Measurements from ENCODE around the gene CDC16.
"Not testable (repeated sequence)": the region's sequence is repeated elsewhere in the genome, so short reads cannot be mapped to it uniquely, and the experiment has no call there.

Gene CDC16

DNA sequence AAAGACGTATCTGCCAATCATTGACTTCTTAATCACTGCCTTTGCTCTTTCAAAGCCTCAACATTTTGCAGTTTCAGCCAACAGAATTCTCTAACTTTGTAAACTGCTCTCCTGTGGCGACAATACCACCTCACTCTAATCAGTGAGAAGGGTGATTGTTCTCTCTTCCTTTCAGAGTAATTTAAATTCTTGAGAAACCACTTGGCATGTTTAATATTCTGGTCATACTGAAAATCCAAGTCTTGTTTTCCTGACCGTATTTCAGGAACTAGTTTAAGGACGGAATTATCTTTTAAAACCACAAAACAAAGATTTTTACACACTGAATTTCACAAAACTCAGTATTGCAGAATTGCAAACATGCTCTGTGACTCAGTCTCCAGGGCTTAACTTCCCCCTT, 5.2 kb upstream of the CDC16 start:
- DNase-seq, result no peak

DNA sequence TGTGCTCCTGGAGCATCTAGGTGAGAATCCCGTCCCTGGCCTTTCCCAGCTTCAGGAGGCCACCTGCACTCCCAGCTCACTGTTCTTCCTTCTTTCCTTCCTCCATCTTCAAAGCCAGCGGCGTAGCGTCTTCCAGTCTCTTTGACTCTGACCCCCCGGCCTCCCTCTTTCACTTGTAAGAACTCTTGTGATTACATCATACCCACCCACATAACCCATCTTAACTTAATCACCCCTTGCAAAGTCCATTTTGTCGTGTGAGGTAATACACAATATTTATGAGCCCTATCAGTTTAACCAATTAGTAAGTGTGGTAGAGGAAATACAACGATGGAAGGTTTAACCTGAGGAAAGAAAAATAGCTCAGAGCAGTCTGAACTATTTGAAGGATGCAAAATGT, 4.6 kb upstream of the CDC16 start:
- no peak for DNase-seq

DNA sequence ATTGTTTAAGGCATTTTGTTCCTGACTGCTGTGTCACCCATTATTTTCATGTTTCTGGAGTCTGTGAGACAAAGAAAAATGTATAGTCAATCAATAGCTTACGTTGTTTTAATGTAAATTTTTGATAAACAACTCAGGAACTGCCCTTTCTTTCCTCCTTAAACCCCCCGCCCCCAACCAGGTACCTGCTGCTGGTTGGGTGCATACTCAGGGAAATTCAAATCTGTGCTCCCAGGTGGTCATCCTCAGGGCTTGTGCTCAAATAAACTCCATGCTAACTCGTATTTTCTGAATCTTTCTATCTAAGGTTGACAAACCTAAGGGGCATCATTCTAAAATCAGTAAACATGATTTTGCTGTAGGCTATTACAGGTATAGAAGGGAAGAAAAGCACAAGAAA, 4.1 kb upstream of the CDC16 start:
- no peak for DNase-seq

DNA sequence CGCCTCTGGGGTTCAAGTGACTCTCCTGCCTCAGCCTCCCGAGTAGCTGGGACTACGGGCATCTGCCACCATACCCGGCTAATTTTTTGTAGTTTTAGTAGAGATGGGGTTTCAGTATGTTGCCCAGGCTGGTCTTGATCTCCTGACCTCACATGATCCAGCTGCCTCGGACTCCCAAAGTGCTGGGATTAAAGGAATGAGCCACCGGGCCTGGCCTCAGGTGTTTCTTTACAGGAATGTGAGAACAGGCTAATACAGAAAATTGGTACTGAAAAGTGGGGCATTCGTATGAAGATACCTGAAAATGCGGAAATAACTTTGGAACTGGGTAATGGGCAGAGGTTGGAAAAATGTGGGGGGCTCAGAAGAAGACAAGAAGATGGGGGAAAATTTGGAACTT, 2.8 kb upstream of the CDC16 start:
- DNase-seq, result no peak

DNA sequence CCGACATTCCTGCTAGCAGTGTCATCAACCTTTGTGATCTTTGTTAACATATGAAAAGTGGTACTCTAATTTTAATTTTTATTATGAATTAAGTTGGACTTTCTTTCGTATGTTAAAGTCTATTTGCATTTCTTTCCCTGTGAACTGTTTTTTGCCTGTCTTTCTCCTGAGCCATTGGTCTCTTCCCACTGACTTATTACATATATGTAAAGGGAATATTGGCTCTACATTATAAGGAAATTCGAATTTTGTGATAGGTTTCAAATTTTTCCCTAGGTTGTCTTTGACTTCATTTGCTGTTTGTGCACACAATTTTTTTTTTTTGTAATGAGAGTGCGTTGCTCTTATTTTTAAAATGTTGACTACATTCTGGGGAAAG, 442 bp upstream of the CDC16 start:
- no peak for DNase-seq

DNA sequence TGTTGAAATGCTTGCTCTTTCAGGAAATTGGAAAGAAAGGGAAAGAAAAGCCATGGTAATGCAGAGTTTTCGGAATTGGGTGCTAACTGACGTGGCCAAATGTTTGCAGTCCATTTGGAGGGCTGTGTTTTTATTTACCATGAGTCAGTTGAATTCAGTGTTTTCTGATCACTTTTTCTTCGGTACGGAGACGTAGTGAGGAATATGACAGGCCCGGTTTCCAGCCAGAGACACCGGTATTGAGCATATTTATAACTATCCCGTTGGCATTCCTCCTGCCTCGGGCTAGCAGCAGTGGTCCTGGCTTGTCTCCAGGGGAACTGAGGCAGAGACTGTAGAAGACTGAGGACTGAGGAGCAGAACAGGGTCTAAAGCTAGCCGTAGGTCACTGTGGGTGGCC, 1.0 kb downstream of the CDC16 start:
- no peak for DNase-seq

DNA sequence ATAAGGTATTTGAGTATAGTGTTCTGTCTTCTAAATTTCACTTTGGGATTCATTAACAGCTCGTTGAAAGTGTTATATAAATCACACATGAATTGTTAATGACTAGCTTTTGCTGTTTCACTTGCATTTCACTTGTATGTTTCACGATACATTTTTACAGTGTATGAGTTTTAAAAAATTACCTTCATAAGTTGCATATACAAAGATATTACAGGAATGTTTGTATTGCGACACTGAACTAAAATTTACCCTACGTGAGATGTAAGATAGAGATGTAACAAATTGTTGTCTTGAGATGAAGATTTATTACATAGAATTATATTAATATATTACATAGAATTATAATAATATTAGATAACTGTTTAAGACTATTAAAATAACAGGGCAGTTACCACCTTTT, 1.5 kb downstream of the CDC16 start:
- DNase-seq, result no peak

DNA sequence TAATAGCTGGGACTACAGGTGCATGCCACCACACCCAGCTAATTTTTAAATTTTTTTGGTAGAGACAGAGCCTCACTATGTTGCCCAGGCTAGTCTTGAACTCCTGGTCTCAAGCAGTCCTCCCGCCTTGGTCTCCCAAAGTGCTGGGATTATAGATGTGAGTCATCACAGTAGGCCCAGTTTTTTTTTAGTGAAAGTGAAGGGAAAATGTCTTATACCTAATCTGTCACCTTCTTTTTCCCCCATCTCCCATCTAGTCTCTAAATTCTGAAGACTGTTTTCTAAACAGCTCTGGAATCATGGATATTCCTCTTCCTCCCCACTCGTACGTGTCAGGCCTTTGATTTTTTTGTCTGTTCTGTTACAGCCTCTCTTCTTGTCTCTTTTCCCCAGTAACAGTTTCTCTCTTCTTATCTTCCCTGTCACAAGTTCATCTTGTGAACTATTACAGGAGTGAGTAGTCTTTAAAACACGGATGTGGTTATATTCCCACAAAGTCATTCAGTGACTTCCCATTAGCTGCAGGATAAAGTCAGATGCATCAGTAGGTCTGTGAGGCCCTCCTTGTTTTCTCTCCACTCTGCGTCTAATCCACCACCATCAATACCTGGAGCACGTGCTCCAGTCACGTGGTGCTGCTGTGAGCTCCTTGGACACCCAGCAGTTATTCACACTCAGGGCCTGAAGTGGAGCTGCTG, 2.9 kb downstream of the CDC16 start:
- no peak for DNase-seq

DNA sequence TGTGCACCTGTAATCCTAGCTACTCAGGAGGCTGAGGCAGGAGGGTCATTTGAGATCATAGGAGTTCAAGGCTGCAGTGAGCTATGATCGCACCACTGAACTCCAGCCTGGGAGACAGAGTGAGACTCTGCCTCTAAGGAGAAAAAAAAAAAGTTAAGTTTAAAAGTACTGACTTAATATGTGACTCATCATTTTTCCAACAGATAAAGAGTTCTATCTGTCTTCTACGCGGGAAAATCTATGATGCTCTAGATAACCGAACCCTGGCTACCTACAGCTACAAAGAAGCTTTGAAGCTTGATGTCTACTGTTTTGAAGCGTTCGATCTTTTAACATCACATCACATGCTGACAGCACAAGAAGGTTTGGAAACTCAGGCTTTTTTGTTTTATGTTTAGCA, 7.2 kb downstream of the CDC16 start:
- no peak for DNase-seq

DNA sequence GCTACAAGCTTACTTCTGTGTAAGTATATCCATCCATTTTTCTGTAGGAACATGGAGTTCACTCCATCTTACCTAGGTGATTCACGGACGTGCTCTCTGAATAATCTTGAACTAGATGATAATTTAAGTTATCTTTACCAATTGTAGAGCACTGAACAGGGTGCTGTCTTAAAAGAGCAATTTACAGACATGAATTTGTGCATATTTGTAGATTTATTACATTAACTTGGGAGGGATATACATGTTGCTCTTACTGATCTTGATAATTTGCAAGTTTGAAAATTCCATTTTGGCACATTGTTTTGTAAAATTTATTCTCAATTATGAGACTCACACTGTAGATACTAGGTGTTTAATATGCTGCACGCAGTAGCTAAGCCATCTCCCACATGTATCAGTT, 9.3 kb downstream of the CDC16 start:
- DNase-seq, result no peak

DNA sequence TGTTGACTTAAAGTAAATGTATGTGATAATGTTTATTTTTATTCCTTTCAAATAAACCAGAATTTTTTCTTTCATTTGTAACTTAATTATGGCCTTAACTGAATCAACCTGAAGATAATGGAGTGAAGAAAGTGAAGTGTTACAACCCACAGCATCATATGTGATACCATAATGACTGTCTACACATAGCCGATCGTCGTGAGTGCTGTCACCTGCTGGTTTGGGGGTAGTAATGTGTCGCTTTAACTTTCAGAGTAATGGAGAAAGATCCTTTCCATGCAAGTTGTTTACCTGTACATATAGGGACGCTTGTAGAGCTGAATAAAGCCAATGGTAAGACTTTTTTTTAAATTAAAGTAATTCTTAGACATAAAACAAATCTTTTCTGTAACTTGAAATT, 9.9 kb downstream of the CDC16 start:
- no peak for DNase-seq

DNA sequence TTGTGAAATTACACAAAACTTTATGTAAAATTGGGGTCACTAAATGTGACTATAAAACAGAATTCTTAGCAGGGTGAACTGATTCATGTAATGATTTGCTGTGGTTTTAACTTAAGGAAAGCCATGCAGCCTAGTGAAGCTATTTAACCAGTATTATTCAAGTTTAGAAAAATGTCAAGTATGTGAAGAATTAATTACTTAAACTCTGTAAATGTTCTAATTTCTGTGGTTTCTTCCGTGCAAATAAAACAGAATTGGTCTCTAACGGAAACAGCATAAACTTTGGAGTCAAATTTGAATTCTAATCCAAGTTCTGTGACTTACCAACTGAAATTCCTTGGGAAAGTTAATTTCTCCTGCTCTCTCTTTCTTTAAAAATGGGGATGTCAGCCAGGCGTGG, 13.3 kb downstream of the CDC16 start:
- DNase-seq, result no peak

DNA sequence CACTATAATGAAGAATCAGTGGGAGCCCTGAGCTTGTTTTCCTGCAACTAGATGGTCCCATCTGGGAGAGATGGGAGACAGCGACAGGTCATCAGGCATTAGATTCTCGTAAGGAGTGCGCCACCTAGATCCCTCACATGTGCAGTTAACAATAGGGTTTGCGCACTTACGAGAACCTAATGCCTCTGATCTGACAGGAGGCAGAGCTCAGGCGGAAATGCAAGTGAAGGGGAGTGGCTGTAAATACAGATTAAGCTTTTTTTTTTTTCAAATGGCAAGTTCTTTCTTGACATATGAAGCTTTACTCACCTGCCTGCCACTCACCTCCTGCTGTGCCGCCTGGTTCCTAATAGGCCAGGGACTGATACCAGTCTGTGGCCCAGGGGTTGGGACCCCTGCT, 14.4 kb downstream of the CDC16 start:
- no peak for DNase-seq

DNA sequence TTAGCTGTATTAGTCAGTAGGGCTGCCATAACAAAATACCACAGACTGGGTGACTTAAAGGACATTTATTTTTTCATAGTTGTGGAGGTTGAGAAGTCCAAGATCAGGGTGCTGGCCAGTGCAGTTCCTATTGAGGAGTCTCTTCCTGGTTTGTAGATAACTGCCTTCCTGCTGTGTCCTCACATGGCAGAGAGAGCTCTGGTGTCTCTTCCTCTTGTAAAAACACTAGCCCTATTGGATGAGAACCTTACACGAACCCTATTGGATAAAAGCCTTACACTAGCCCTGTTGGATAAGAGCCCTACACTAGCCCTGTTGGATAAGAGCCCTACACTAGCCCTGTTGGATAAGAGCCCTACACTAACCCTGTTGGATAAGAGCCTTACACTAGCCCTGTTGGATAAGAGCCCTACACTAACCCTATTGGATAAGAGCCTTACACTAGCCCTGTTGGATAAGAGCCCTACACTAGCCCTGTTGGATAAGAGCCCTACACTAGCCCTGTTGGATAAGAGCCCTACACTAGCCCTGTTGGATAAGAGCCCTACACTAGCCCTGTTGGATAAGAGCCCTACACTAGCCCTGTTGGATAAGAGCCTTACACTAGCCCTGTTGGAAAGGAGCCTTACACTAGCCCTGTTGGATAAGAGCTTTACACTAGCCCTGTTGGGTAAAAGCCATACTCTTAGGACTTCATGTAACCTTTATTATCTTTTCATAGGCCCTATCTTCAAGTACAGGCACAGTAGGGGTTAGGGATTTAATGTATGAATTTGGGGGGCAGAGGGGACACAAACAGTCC, 17.1 kb downstream of the CDC16 start:
- not testable (repeated sequence) for DNase-seq

DNA sequence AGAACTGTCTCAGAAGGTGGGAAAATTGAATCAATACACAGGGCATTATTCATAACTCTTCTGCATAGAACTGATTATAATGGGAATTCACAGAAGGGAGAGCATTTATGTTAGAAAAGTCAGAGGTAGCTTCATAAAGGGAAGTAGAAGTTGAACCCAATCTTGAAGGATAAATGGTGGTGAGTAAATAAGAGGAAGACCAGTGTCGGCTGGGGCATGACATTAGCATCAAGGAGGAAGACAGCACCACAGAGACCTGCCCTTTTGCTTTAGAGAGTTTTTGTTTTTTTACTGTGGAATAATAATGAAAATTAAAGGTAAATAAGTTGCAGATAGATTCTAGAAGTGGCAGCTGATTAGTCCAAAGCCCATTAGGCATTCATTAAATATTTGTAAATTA, 21.9 kb downstream of the CDC16 start:
- no peak for DNase-seq

DNA sequence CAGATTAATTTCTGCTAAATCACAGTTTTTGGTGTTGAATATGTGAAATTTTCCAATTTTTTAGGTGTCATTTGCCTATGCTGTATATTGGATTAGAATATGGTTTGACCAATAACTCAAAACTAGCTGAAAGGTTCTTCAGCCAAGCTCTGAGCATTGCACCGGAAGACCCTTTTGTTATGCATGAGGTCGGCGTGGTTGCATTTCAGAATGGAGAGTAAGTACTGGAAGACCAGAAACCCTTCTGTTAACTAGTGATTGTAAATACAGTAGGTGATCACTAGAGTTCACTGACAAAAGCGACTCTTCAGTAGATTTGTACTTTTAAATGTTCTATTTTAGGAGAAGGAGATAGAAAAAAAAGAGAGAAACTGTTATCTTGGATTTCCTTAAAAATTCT, 22.3 kb downstream of the CDC16 start:
- DNase-seq, result no peak

DNA sequence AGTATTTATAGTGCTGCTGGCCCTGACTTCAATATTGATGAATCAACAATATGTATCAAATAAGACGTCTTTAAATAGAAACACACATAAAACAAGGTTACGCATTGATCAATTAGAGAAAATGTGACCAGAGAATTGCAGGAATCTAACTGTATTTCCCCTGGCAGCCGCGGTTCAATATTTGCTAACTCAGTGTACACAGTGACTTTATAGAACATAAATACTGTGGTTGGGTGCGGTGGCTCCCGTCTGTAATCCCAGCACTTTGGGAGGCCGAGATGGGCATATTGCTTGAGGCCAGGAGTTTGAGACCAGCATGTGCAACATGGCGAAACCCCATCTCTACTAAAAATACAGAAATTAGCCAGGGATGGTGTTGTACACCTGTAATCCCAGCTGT, 23.9 kb downstream of the CDC16 start:
- DNase-seq, result peak; percentile 66

DNA sequence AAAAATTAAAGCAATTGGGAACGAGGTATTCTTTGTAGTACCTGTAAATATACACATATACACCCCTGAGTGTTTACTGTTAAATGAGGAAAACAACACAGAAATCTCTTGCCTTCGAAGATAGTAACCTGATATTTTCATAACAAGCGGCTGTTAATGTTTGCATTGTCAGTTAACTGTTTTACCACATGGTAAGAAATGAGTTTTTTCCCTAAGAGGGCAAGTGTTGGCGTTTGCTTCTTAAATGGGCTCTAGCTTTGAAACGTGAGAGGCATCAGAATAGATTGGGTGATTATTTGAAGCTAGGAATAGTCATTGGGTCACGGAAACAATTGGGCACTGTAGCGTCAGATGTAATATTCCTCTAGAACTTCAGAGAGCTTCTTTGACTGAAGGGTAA, 24.7 kb downstream of the CDC16 start:
- peak; percentile 87 for DNase-seq

DNA sequence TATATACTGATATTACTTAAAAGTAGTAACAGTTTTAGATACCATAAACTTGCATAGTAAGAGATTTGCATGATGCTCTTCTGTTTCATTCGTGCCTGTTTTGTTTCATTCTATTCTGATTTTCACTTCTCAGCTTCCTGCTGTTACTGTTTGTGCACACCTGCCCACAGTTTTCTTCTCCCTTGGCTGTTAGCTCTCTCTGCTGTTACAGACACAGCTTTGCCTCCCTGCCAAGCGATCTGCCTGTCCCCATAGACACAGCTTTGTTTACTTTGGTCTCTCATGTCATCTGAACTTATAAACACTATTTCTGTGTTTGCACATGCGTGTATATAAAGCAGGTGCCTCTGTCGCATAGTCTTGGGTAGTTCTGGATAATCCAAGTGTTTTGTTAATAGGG, 25.3 kb downstream of the CDC16 start:
- peak; percentile 93 for DNase-seq

DNA sequence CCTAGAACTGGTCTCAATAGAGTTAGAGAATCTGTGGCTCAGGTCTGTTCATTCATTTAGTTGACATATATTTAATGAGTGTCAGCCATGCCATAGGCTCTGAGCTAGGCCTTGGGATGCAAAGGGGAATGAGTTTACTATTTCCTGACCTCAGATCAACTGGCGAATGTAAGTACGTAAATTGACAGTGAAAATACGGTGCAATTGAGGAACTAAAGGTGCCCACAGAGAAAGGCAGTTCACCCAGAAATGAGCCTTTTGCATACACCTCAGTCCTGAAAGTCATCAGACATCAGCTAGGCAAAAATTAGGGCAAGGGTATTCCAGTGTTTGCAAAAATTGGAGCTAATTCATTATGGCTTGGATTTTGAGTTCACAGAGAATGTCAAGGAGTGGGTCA, 26.1 kb downstream of the CDC16 start:
- no peak for DNase-seq

DNA sequence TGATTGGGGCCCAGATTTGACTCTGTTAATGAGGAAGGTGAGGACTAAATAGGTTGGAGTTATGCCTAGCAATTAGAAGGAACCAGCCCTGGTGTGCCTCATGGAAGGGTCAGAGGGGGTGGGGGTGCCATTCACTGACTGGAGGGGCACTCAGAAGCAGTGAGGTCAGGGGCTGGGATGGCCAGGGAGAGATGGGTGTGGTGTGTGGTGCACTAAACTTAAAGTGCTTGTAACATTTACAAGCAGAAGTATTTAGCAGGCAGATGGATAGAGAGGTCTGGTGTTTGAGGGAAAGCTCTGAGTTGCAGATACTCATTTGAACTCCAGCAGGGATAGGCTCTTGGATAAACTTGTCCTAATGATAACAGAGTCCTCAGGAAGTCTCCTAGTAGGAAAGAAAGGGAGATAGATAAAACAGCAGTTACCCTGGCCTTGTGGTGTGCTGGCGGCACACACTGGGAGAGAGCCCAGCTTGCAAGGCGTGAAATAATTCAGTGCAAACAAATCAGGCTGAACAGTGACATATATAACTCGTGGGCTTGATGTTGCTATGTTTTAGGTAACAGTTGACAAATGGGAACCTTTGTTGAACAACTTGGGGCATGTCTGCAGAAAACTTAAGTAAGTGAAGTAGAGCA, 26.8 kb downstream of the CDC16 start:
- no peak for DNase-seq

DNA sequence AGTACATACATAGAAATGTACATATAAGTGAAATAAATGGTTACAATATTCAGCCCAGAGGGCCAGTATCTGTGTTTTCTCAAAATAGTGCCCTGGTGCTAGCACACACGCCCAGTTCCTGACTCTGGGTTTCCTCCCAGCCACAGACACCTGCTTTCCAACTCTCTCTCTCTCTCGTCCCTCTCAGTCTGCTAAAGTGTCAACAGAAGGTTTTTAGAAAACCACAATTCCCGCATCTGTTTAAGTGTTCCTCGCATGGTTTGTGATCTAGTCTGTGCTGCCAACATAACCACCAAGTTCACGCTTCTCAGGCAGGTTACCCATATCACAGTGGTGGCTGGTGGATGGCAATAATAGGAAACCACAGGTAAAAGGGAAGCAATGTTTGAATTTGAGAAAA, 28.9 kb downstream of the CDC16 start:
- DNase-seq, result no peak

DNA sequence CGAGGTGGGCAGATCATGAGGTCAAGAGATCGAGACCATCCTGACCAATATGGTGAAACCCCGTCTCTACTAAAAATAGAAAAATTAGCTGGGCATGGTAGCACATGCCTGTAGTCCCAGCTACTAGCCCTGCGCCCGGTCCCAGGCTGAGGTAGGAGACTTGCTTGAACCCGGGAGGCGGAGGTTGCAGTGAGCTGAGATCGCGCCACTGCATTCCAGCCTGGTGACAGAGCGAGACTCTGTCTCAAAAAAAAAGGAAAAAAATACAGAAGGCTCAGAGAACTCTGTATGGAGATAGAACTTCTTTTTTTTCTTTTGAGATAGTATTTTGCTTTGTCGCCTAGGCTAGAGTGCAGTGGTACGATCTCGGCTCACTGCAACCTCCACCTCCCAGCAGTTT, 29.6 kb downstream of the CDC16 start:
- not testable (repeated sequence) for DNase-seq

DNA sequence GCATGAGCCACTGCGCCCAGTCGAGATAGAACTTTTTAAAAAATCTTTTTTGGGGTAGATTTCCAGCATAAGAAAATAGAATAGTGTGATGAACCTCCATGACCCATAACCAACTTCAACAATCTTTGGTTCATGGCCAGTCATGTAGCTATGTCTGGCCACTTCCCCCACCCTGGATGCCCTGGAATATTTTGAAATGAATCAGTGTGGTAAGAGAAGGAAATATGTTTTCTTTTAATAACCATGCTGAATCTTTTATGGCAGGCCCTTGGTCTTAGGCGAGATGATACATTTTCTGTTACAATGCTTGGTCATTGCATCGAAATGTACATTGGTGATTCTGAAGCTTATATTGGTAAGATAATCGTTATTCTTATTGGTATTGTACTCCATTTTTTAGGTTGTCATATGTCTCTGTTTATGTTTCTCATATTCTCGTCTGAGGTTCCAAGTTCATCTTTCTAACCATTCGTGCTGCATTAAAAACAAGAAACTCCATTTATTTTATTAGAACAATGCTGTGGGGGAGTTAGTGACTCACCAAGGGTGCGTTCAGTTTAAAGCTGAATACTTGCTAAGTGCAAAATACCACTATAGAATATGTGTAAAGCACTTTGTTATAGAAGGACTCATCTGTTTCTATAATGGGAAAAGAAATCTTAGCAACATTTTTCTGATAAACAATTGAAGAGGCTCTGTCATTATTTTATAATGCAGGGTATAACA, 30.4 kb downstream of the CDC16 start:
- DNase-seq, result no peak

Measured in NCI-H1092 treated with DMSO at 0.1 percent for 48 hours (cell line).